Liver (tissue), 9 donors: Measurements from ENCODE around the gene ZNF716. TPM values are rescaled to one million over a fixed set of nuclear protein-coding genes. Genes with fewer than 3 reads are reported as not detected.

Source experiments
- DNase-seq: peaks from one replicate; pipeline ENCODE4 v3.0.0-alpha.2; 2017; ENCODE audit warnings: low spot score
- H3K27ac ChIP-seq, 2 donors: one replicate each; pipeline ENCODE4 v1.7.0; 2013; ENCODE audit warnings: inconsistent platforms in 2 of 2, low read length in 2 of 2, control low read depth in 1 of 2, low read depth in 1 of 2, mild to moderate bottlenecking in 1 of 2
- H3K27me3 ChIP-seq, 4 donors: one replicate each; pipeline versions ENCODE4 v1.6.1 to v1.7.0; 2013; ENCODE audit warnings: low read length in 3 of 4, inconsistent platforms in 1 of 4, mild to moderate bottlenecking in 1 of 4, moderate library complexity in 1 of 4; ENCODE audit not compliant: control insufficient read depth in 4 of 4, insufficient read depth in 4 of 4
- H3K36me3 ChIP-seq, 4 donors: one replicate each; pipeline versions ENCODE4 v1.6.1 to v1.7.0; 2013; ENCODE audit warnings: low read length in 3 of 4, mild to moderate bottlenecking in 3 of 4, low read depth in 1 of 4, moderate library complexity in 1 of 4; ENCODE audit not compliant: control insufficient read depth in 4 of 4, insufficient read depth in 3 of 4
- H3K4me1 ChIP-seq, 4 donors: one replicate each; pipeline versions ENCODE4 v1.6.1 to v1.7.0; 2013; ENCODE audit warnings: low read length in 3 of 4, mild to moderate bottlenecking in 3 of 4, moderate library complexity in 1 of 4; ENCODE audit not compliant: control insufficient read depth in 4 of 4, insufficient read depth in 4 of 4
- H3K4me3 ChIP-seq, 3 donors: one replicate each; pipeline versions ENCODE4 v1.6.1 to v1.7.0; 2013; ENCODE audit warnings: low read length in 3 of 3, control low read depth in 1 of 3, low read depth in 1 of 3, mild to moderate bottlenecking in 1 of 3
- H3K9ac ChIP-seq, 2 donors: one replicate each; pipeline ENCODE4 v1.7.0; 2013; ENCODE audit warnings: low read length in 2 of 2, mild to moderate bottlenecking in 2 of 2, moderate library complexity in 2 of 2, control low read depth in 1 of 2, low read depth in 1 of 2
- H3K9me3 ChIP-seq, 4 donors: one replicate each; pipeline versions ENCODE4 v1.6.1 to v1.7.0; 2013; ENCODE audit warnings: low read length in 3 of 4; ENCODE audit not compliant: control insufficient read depth in 4 of 4
- FOXA2 ChIP-seq: IDR thresholded peaks from 2 replicates; pipeline ENCODE4 v1.6.1; 2016; ENCODE audit warnings: antibody characterized with exemption
- GABPA ChIP-seq, 2 donors: IDR thresholded peaks in 1 of 2; conservative IDR thresholded peaks in 1 of 2; 2 replicates each; pipeline ENCODE4 v1.6.1; 2016; ENCODE audit warnings: antibody characterized with exemption in 2 of 2, mild to moderate bottlenecking in 1 of 2, moderate library complexity in 1 of 2
- HNF4A ChIP-seq, 2 donors: conservative IDR thresholded peaks; 2 replicates each; pipeline ENCODE4 v1.6.1; 2016; ENCODE audit warnings: antibody characterized with exemption in 2 of 2, mild to moderate bottlenecking in 2 of 2
- HNF4G ChIP-seq: IDR thresholded peaks from 2 replicates; pipeline ENCODE4 v1.6.1; 2016; ENCODE audit warnings: antibody characterized with exemption
- JUND ChIP-seq, 2 donors: IDR thresholded peaks; 2 replicates each; pipeline ENCODE4 v1.6.1; 2016; ENCODE audit warnings: antibody characterized with exemption in 2 of 2
- MAX ChIP-seq: IDR thresholded peaks from 2 replicates; pipeline ENCODE4 v1.6.1; 2016; ENCODE audit warnings: antibody characterized with exemption
- RAD21 ChIP-seq, 2 donors: IDR thresholded peaks; 2 replicates each; pipeline ENCODE4 v1.6.1; 2016; ENCODE audit warnings: antibody characterized with exemption in 2 of 2, mild to moderate bottlenecking in 2 of 2
- RXRA ChIP-seq, 2 donors: IDR thresholded peaks; 2 replicates each; pipeline ENCODE4 v1.6.1; 2017 to 2018; ENCODE audit warnings: antibody characterized with exemption in 2 of 2, mild to moderate bottlenecking in 1 of 2
- SP1 ChIP-seq: IDR thresholded peaks from 2 replicates; pipeline ENCODE4 v1.6.1; 2018; ENCODE audit warnings: antibody characterized with exemption, mild to moderate bottlenecking
- YY1 ChIP-seq: IDR thresholded peaks from 2 replicates; pipeline ENCODE4 v1.6.1; 2016; ENCODE audit warnings: antibody characterized with exemption, mild to moderate bottlenecking
- WGBS: extraction: QIAGEN DNeasy Blood & Tissue Kit; methylation state at CpG from one replicate; pipeline ENCODE4 v1.1.7; 2013; 5-methylcytosine and 5-hydroxymethylcytosine counted together
- polyA plus RNA-seq, 2 donors: library from polyadenylated mRNA; stranded (reverse) in 1 of 2; unstranded in 1 of 2; fragments of 200-250 nt in 1 of 2; fragments of >200 nt in 1 of 2; fragmentation: Nextera tagmentation in 1 of 2; extraction: Ambion mirVana in 1 of 2; gene quantifications; one replicate each; pipeline versions ENCODE4 v1.2.1 to v1.2.3, GENCODE V29; 2013 to 2015
- total RNA-seq, 2 donors: library from RNA; depleted of rRNA; stranded (reverse); fragments of >200 nt; gene quantifications; one replicate each; pipeline ENCODE4 v1.2.3, GENCODE V29; 2014
- TF ChIP-seq, protein P1 (sequence below): fragments of 150-350 bp; IDR thresholded peaks from 2 replicates; pipeline ENCODE4 v1.5.1; 2017; ENCODE audit warnings: improper control_type of control experiment, low read depth, low read length; ENCODE audit not compliant: missing input control
- TF ChIP-seq, protein P2 (sequence below): IDR thresholded peaks from 2 replicates; pipeline ENCODE4 v1.6.1; 2016; ENCODE audit warnings: antibody characterized with exemption, mild to moderate bottlenecking
- TF ChIP-seq, protein P3 (sequence below): IDR thresholded peaks from 2 replicates; pipeline ENCODE4 v1.6.1; 2016; ENCODE audit warnings: antibody characterized with exemption
- TF ChIP-seq, protein P4 (sequence below): IDR thresholded peaks from 2 replicates; pipeline ENCODE4 v1.6.1; 2016; ENCODE audit warnings: antibody characterized with exemption
- donor health status: healthy.
- donor health status: healthy.
- donor health status: healthy.
- donor health status: healthy.
- donor health status: healthy.

The ZNF716 gene
- total and polyA plus RNA-seq, 4 donors, result not detected

DNA sequence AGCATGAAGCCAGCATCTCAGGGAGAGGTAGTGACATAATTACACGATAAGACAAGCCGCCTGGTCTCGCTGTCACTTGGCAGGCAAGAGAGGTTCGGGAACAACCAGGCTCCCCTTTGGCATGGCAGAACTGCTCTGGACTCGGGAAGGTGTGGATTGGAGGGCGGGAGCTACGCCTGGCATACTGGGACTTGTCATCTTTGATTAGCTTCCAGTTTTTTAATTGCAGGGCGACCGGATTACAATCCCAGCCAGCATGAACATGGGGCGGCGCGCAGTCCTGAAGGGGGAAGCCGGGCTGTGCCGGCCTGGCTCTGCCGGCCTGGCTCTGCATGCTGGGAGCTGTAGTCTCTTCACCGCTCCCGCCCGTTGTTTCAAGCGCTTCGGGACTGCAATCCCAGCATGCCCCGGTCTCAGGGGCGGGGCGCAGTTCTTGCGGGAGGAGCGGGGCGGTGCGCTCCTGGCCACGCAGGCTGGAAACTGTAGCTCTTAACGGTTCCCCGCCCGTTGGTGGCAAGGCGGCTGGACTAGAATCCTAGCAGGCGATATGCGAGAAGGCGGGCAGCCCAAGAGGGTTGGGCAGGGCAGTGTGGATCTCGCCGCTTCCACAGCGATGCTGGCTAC is 45.5 kb upstream of the ZNF716 start:
- 20% methylated on average over 38 of the region's 38 CpGs for WGBS
- Histone ChIP-seq H3K9me3 (peaks cover 0 to 3% (median under 1%) of the 10 kb centered on the region in 4 donors), H3K27ac (peak overlapping the region in 1 of 2 donors; percentile 26), H3K9ac (peak overlapping the region in 1 of 2 donors; percentile 57), H3K4me3 (peak overlapping the region; percentile 71 to 76 (median 76)), H3K4me1 (peaks cover 0 to 2% (median 0%) of the 10 kb centered on the region in 4 donors), H3K27me3 (no peaks in the 10 kb centered on the region), H3K36me3 (no peaks in the 10 kb centered on the region)
- TF ChIP-seq, protein P1, sequence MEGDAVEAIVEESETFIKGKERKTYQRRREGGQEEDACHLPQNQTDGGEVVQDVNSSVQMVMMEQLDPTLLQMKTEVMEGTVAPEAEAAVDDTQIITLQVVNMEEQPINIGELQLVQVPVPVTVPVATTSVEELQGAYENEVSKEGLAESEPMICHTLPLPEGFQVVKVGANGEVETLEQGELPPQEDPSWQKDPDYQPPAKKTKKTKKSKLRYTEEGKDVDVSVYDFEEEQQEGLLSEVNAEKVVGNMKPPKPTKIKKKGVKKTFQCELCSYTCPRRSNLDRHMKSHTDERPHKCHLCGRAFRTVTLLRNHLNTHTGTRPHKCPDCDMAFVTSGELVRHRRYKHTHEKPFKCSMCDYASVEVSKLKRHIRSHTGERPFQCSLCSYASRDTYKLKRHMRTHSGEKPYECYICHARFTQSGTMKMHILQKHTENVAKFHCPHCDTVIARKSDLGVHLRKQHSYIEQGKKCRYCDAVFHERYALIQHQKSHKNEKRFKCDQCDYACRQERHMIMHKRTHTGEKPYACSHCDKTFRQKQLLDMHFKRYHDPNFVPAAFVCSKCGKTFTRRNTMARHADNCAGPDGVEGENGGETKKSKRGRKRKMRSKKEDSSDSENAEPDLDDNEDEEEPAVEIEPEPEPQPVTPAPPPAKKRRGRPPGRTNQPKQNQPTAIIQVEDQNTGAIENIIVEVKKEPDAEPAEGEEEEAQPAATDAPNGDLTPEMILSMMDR, result peak; percentile 34
- peak; percentile 55 for TF ChIP-seq YY1
- no peak for TF ChIP-seq RXRA (IDR thresholded peaks at IDR 0.05)
- TF ChIP-seq HNF4A (conservative IDR thresholded peaks at IDR 0.05), result peak in 1 of 2 donors; percentile 3
- no peak for TF ChIP-seq GABPA (IDR thresholded peaks at IDR 0.05 in 1 of 2, conservative IDR thresholded peaks at IDR 0.05 in 1 of 2)
- TF ChIP-seq, protein P2, sequence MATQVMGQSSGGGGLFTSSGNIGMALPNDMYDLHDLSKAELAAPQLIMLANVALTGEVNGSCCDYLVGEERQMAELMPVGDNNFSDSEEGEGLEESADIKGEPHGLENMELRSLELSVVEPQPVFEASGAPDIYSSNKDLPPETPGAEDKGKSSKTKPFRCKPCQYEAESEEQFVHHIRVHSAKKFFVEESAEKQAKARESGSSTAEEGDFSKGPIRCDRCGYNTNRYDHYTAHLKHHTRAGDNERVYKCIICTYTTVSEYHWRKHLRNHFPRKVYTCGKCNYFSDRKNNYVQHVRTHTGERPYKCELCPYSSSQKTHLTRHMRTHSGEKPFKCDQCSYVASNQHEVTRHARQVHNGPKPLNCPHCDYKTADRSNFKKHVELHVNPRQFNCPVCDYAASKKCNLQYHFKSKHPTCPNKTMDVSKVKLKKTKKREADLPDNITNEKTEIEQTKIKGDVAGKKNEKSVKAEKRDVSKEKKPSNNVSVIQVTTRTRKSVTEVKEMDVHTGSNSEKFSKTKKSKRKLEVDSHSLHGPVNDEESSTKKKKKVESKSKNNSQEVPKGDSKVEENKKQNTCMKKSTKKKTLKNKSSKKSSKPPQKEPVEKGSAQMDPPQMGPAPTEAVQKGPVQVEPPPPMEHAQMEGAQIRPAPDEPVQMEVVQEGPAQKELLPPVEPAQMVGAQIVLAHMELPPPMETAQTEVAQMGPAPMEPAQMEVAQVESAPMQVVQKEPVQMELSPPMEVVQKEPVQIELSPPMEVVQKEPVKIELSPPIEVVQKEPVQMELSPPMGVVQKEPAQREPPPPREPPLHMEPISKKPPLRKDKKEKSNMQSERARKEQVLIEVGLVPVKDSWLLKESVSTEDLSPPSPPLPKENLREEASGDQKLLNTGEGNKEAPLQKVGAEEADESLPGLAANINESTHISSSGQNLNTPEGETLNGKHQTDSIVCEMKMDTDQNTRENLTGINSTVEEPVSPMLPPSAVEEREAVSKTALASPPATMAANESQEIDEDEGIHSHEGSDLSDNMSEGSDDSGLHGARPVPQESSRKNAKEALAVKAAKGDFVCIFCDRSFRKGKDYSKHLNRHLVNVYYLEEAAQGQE, result peak; percentile 33
- TF ChIP-seq FOXA2, result no peak
- TF ChIP-seq, protein P3, sequence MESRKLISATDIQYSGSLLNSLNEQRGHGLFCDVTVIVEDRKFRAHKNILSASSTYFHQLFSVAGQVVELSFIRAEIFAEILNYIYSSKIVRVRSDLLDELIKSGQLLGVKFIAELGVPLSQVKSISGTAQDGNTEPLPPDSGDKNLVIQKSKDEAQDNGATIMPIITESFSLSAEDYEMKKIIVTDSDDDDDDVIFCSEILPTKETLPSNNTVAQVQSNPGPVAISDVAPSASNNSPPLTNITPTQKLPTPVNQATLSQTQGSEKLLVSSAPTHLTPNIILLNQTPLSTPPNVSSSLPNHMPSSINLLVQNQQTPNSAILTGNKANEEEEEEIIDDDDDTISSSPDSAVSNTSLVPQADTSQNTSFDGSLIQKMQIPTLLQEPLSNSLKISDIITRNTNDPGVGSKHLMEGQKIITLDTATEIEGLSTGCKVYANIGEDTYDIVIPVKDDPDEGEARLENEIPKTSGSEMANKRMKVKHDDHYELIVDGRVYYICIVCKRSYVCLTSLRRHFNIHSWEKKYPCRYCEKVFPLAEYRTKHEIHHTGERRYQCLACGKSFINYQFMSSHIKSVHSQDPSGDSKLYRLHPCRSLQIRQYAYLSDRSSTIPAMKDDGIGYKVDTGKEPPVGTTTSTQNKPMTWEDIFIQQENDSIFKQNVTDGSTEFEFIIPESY, result no peak
- TF ChIP-seq, protein P4, sequence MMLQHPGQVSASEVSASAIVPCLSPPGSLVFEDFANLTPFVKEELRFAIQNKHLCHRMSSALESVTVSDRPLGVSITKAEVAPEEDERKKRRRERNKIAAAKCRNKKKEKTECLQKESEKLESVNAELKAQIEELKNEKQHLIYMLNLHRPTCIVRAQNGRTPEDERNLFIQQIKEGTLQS, result no peak
- no peak for TF ChIP-seq SP1
- TF ChIP-seq MAX, result peak; percentile 10
- no peak for TF ChIP-seq JUND (IDR thresholded peaks at IDR 0.05)
- TF ChIP-seq RAD21 (IDR thresholded peaks at IDR 0.05), result peak in 1 of 2 donors; percentile 23
- no peak for TF ChIP-seq HNF4G
- no peak for DNase-seq
